ENCODE results near the gene HRAS. TPM values are rescaled to one million over a fixed set of nuclear protein-coding genes. Genes with fewer than 3 reads are reported as not detected.

HRAS gene
- total and polyA plus RNA-seq, 2 of the 8 experiments (the other 6 are each of a cell fraction or from before 2014, with no cell fraction given) = 44.3 to 54.7 TPM

GRCh38 chr11:504053-504993 is 31.1 kb downstream of the HRAS start (continued):
- no peak for TF ChIP-seq USF2 (IDR thresholded peaks at IDR 0.05; ENCODE audit: low read length)
- TF ChIP-seq MAFK (IDR thresholded peaks at IDR 0.05; ENCODE audit: low read depth, low read length) = no peak

Data from H1 (cell line).